Keratinocyte (primary cell): Measurements from ENCODE around the gene SACS. TPM values are rescaled to one million over a fixed set of nuclear protein-coding genes. Genes with fewer than 3 reads are reported as not detected.
"Not testable (repeated sequence)": the region's sequence is repeated elsewhere in the genome, so short reads cannot be mapped to it uniquely, and the experiment has no call there.

Experiments
- DNase-seq: peaks from one replicate; pipeline ENCODE4 v3.0.0-alpha.2; 2011; ENCODE audit warnings: low read depth, missing footprints, low spot score
- FAIRE-seq: peaks from 2 replicates; lab custom pipeline; 2011; peaks lifted over from hg19 to GRCh38; lab: Jason Lieb, UNC
- H2AFZ ChIP-seq: 2 replicates; pipeline ENCODE4 v1.6.0; 2012; ENCODE audit warnings: low read length, control low read depth, inconsistent platforms; ENCODE audit not compliant: control insufficient read depth
- H3K27ac ChIP-seq: 2 replicates; pipeline ENCODE4 v1.5.1; 2011; ENCODE audit warnings: low read length; ENCODE audit not compliant: control insufficient read depth, insufficient read depth
- H3K27me3 ChIP-seq: 3 replicates; pipeline ENCODE4 v1.6.0; 2011; ENCODE audit warnings: low read length; ENCODE audit not compliant: control insufficient read depth, insufficient read depth; ENCODE audit errors: extremely low read depth
- H3K36me3 ChIP-seq, 2 experiments: 2 replicates in 1 of 2; 3 replicates in 1 of 2; pipeline ENCODE4 v1.5.1; 2011; ENCODE audit warnings: low read length in 2 of 2, mild to moderate bottlenecking in 1 of 2; ENCODE audit not compliant: control insufficient read depth in 2 of 2, insufficient read depth in 2 of 2; ENCODE audit errors: extremely low read depth in 1 of 2
- H3K4me1 ChIP-seq: 3 replicates; pipeline ENCODE4 v1.5.1; 2011; ENCODE audit warnings: low read length; ENCODE audit not compliant: control insufficient read depth, insufficient read depth; ENCODE audit errors: extremely low read depth
- H3K4me2 ChIP-seq: 3 replicates; pipeline ENCODE4 v1.6.0; 2011; ENCODE audit warnings: low read depth, low read length; ENCODE audit not compliant: control insufficient read depth, insufficient read depth; ENCODE audit errors: extremely low read depth
- H3K4me3 ChIP-seq, 3 experiments: fragments of 200-600 bp in 1 of 3; sonication (generic) in 1 of 3; 2 replicates in 2 of 3; 3 replicates in 1 of 3; pipeline ENCODE4 v1.5.1; 2011 to 2016; ENCODE audit warnings: low read length in 3 of 3, mild to moderate bottlenecking in 3 of 3, control low read depth in 2 of 3, inconsistent platforms in 1 of 3, low read depth in 1 of 3, mixed read lengths in 1 of 3, mixed run types in 1 of 3, moderate library complexity in 1 of 3; ENCODE audit not compliant: control insufficient read depth in 2 of 3, insufficient read depth in 2 of 3; ENCODE audit errors: extremely low read depth in 1 of 3
- H3K79me2 ChIP-seq: 2 replicates; pipeline ENCODE4 v1.6.0; 2012; ENCODE audit warnings: low read length; ENCODE audit not compliant: control insufficient read depth, insufficient read depth
- H3K9ac ChIP-seq: 3 replicates; pipeline ENCODE4 v1.6.0; 2011; ENCODE audit warnings: low read length; ENCODE audit not compliant: control insufficient read depth, insufficient read depth; ENCODE audit errors: extremely low read depth
- H3K9me1 ChIP-seq: 3 replicates; pipeline ENCODE4 v1.6.0; 2011; ENCODE audit warnings: low read length; ENCODE audit not compliant: control insufficient read depth, insufficient read depth; ENCODE audit errors: extremely low read depth
- H3K9me3 ChIP-seq: 2 replicates; pipeline ENCODE4 v1.5.1; 2012; ENCODE audit warnings: low read depth, low read length; ENCODE audit not compliant: control insufficient read depth
- H4K20me1 ChIP-seq: 3 replicates; pipeline ENCODE4 v1.6.0; 2011; ENCODE audit warnings: low read length; ENCODE audit not compliant: control insufficient read depth, insufficient read depth; ENCODE audit errors: extremely low read depth
- EZH2 ChIP-seq: IDR thresholded peaks from one replicate; pipeline ENCODE4 v1.6.1; 2012; ENCODE audit warnings: inconsistent platforms, mild to moderate bottlenecking, low read length, moderate library complexity
- dilution Hi-C: fragments of 300-500 bp; cut with MboI; formaldehyde crosslinking; loops from one replicate; pipeline ENCODE4 v1.7.0; 2020; ENCODE audit warnings: low sequenced_read_pairs; ENCODE audit not compliant: extremely low pct_ligation_motif_present
- polyA plus RNA-seq, 5 experiments: library from polyadenylated mRNA; depleted of rRNA in 3 of 5; stranded (reverse) in 3 of 5; stranded (forward) in 1 of 5; unstranded in 1 of 5; fragments of >200 nt; gene quantifications; 1 replicate in 1 of 5; 2 replicates in 3 of 5; 3 replicates in 1 of 5; pipeline versions ENCODE4 v1.2.1 to v1.2.3, GENCODE V29; 2011 to 2012; ENCODE audit warnings: missing spikeins in 2 of 5, low read depth in 1 of 5, low replicate concordance in 1 of 5
- TF ChIP-seq, protein P1 (sequence below), 3 experiments: IDR thresholded peaks in 1 of 3; conservative IDR thresholded peaks in 1 of 3; optimal IDR thresholded peaks in 1 of 3; 2 replicates in 2 of 3; 3 replicates in 1 of 3; pipeline versions ENCODE3 to v1.5.1; 2011; ENCODE audit warnings: low read length in 3 of 3, mild to moderate bottlenecking in 3 of 3, moderate library complexity in 2 of 3, control low read depth in 1 of 3, inconsistent platforms in 1 of 3; ENCODE audit not compliant: insufficient read depth in 2 of 3; ENCODE audit errors: extremely low read depth in 1 of 3

SACS gene
- polyA plus RNA-seq, 1 donor (not counting 4 experiments of a cell fraction or from before 2014, with no cell fraction given): 13.5 TPM

DNA sequence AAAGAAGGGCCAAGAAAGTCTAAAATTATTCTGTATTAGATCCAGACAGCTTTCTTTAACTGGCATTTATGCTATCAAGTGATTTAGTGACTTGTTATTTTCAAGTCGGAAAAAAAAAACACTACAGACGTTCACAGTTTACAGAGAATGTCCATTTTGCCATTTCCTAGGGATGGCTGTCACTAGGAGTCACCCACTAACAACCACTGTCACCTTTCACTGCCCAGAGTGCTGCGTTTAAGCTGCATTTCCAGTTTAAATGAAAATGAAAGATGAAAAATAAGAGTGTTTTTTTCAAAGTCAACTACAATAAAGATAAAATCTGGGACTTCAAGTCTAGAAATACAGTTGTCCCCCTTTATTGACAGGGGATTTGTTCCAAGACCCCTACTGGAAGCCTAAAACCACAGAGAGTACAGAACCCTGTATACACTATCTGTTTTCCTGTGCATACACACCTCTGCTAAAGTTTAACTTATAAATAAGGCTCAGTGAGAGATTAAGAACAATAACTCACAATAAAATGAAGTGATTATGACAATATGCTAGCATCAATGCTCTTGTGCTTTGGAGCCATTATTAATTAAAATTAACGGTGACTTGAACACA lies 112.5 kb downstream of the SACS start:
- peak overlapping the region; percentile 84 for H3K4me2 ChIP-seq
- no peaks in the 10 kb centered on the region for H3K9me1 ChIP-seq
- H2AFZ ChIP-seq: peak overlapping the region; percentile 21
- H3K9ac ChIP-seq: no peak overlapping the region
- FAIRE-seq (no peak), DNase-seq (no peak)
- H3K4me1 ChIP-seq: peaks cover 26% of the 10 kb centered on the region
- no peaks in the 10 kb centered on the region for H3K9me3 ChIP-seq
- no peaks in the 10 kb centered on the region for H4K20me1 ChIP-seq
- H3K36me3 ChIP-seq: no peaks in the 10 kb centered on the region
- no peaks in the 10 kb centered on the region for H3K79me2 ChIP-seq
- TF ChIP-seq, protein P1, sequence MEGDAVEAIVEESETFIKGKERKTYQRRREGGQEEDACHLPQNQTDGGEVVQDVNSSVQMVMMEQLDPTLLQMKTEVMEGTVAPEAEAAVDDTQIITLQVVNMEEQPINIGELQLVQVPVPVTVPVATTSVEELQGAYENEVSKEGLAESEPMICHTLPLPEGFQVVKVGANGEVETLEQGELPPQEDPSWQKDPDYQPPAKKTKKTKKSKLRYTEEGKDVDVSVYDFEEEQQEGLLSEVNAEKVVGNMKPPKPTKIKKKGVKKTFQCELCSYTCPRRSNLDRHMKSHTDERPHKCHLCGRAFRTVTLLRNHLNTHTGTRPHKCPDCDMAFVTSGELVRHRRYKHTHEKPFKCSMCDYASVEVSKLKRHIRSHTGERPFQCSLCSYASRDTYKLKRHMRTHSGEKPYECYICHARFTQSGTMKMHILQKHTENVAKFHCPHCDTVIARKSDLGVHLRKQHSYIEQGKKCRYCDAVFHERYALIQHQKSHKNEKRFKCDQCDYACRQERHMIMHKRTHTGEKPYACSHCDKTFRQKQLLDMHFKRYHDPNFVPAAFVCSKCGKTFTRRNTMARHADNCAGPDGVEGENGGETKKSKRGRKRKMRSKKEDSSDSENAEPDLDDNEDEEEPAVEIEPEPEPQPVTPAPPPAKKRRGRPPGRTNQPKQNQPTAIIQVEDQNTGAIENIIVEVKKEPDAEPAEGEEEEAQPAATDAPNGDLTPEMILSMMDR (optimal IDR thresholded peaks at IDR 0.05 in 1 of 3, IDR thresholded peaks at IDR 0.05 in 1 of 3, conservative IDR thresholded peaks at IDR 0.05 in 1 of 3; ENCODE audit: extremely low read depth in 1 of 3, insufficient read depth in 2 of 3, low read length in 3 of 3): no peak
- no peak for TF ChIP-seq EZH2
- peak overlapping the region; percentile 18 for H3K27ac ChIP-seq
- dilution Hi-C loops: no loop called here
- H3K4me3 ChIP-seq: peak overlapping the region in 1 of 3 experiments; percentile 44
- H3K27me3 ChIP-seq: no peaks in the 10 kb centered on the region

DNA sequence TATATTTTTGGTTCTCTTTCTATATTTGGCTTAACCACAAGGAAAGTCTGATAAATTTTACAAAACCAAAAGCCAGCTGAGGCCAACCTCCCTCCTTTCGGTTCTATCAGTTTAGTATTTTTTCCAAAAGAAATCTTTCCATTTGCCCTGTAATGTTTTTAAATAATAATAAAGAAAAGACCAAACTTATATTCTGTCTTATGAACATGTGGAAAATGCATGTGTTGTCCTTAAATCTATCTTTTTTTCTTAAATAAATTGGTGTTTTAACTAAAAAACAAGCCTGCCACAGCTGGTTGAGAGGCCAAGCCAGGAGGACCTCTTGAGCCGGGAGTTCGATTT lies 113.6 kb downstream of the SACS start:
- H3K4me3 ChIP-seq: no peak overlapping the region
- H2AFZ ChIP-seq: no peak overlapping the region
- no peaks in the 10 kb centered on the region for H3K9me3 ChIP-seq
- peaks cover 20% of the 10 kb centered on the region for H3K4me1 ChIP-seq
- DNase-seq (no peak), FAIRE-seq (no peak)
- dilution Hi-C loops: no loop called here
- TF ChIP-seq EZH2: no peak
- TF ChIP-seq, protein P1 (optimal IDR thresholded peaks at IDR 0.05 in 1 of 3, IDR thresholded peaks at IDR 0.05 in 1 of 3, conservative IDR thresholded peaks at IDR 0.05 in 1 of 3; ENCODE audit: extremely low read depth in 1 of 3, insufficient read depth in 2 of 3, low read length in 3 of 3): no peak
- H3K4me2 ChIP-seq: no peak overlapping the region
- H3K27me3 ChIP-seq: no peaks in the 10 kb centered on the region
- H3K36me3 ChIP-seq: no peaks in the 10 kb centered on the region
- no peaks in the 10 kb centered on the region for H3K9me1 ChIP-seq
- no peak overlapping the region for H3K27ac ChIP-seq
- H3K79me2 ChIP-seq: no peaks in the 10 kb centered on the region
- H3K9ac ChIP-seq: no peak overlapping the region
- no peaks in the 10 kb centered on the region for H4K20me1 ChIP-seq

DNA sequence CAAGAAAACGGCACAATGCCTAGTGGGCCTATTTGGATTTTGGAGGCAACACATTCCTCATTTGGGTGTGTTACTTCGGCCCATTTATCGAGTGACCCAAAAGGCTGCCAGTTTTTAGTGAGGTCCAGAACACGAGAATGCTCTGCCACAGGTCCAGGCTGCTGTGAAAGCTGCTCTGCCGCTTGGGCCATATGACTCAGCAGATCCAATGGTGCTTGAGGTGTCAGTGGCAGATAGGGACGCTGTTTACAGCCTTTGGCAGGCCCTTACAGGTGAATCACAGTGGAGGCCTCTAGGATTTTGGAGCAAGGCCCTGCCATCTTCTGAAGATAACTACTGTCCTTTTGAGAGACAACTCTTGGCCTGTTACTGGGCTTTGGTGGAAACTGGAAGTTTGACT lies 118.7 kb downstream of the SACS start:
- H3K4me1 ChIP-seq, H3K4me2 ChIP-seq, dilution Hi-C loops, H3K4me3 ChIP-seq, DNase-seq, H3K9ac ChIP-seq, FAIRE-seq, H3K27ac ChIP-seq, H3K9me3 ChIP-seq, H3K9me1 ChIP-seq, H3K36me3 ChIP-seq, H2AFZ ChIP-seq, H3K79me2 ChIP-seq, H4K20me1 ChIP-seq, H3K27me3 ChIP-seq: not testable (repeated sequence)
